ENCODE data around the gene ZYX. TPM values are rescaled to one million over a fixed set of nuclear protein-coding genes. Genes with fewer than 3 reads are reported as not detected.

Gene ZYX
- total and polyA plus RNA-seq, 9 of the 15 experiments (the other 6 are each of a cell fraction or from before 2014, with no cell fraction given), result 1.8 to 130 (median 15.7) TPM

DNA sequence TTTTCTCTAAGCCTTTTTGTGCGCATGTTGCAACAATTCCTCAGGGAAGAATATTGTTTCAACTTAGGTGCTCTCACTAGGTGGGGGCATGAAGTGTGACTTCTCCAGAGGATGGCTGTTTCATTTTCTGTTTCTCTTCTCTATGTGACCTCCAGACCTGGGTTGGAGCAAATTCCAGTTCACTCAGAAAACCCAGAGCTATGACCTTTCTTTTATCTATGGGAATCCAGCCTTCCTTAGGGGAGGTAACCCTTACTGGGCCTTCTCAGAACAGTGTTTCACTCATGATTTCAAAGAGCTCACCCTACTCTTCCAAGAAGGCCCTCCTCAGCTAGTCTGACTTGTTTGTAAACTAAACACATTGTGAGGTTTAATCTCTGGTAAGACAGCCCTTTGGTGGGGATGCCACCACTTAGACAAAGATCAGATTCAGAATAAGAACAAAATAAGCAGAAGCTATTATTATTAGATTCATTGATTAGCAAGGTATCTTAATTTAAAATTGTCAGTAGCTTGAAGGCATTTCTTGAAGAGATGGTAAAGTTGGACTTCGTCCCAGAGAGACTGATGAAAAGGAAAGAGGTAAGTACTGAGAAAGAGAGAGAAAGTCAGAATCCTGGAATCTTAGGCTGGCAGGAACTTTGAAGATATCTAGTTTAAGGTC, 45.5 kb downstream of the ZYX start (continued):
- TF ChIP-seq ETV1 (tag; conservative IDR thresholded peaks at IDR 0.05; ENCODE audit: low read depth) (0 out of 2 replicates have a peak, but pooled peaks have one; percentile 32), C11orf30 (IDR thresholded peaks at IDR 0.05; ENCODE audit: low read depth) (no peak), CBX3 (IDR thresholded peaks at IDR 0.05; ENCODE audit: borderline replicate concordance in 1 of 2, low read length in 2 of 2) (peak in 1 of 2 experiments; percentile 78; a peak in 1 of 3 replicates), ZNF311 (CRISPR knock-in tag; IDR thresholded peaks at IDR 0.05) (no peak), NEUROD1 (IDR thresholded peaks at IDR 0.05; ENCODE audit: borderline replicate concordance, low read depth, low read length, partially characterized antibody) (no peak), BRCA1 (IDR thresholded peaks at IDR 0.05) (no peak), BRCA1 (CRISPR knock-in tag; IDR thresholded peaks at IDR 0.05) (no peak), ARHGAP35 (IDR thresholded peaks at IDR 0.05; ENCODE audit: partially characterized antibody) (no peak), ZNF584 (CRISPR knock-in tag; IDR thresholded peaks at IDR 0.05; ENCODE audit: low read depth) (no peak), MEIS2 (IDR thresholded peaks at IDR 0.05; ENCODE audit: partially characterized antibody) (peak; percentile 87), SIN3A (IDR thresholded peaks at IDR 0.05; ENCODE audit: borderline replicate concordance in 2 of 2, control insufficient read depth in 1 of 2, low read depth in 2 of 2, low read length in 2 of 2) (no peak), MXI1 (IDR thresholded peaks at IDR 0.05; ENCODE audit: low read depth, low read length) (no peak), TCF3 (CRISPR knock-in tag; IDR thresholded peaks at IDR 0.05) (peak; percentile 78), KLF16 (IDR thresholded peaks at IDR 0.05) (no peak)
- TF ChIP-seq, protein P1, sequence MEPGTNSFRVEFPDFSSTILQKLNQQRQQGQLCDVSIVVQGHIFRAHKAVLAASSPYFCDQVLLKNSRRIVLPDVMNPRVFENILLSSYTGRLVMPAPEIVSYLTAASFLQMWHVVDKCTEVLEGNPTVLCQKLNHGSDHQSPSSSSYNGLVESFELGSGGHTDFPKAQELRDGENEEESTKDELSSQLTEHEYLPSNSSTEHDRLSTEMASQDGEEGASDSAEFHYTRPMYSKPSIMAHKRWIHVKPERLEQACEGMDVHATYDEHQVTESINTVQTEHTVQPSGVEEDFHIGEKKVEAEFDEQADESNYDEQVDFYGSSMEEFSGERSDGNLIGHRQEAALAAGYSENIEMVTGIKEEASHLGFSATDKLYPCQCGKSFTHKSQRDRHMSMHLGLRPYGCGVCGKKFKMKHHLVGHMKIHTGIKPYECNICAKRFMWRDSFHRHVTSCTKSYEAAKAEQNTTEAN (CRISPR knock-in tag; IDR thresholded peaks at IDR 0.05), result no peak
- TF ChIP-seq, protein P2, sequence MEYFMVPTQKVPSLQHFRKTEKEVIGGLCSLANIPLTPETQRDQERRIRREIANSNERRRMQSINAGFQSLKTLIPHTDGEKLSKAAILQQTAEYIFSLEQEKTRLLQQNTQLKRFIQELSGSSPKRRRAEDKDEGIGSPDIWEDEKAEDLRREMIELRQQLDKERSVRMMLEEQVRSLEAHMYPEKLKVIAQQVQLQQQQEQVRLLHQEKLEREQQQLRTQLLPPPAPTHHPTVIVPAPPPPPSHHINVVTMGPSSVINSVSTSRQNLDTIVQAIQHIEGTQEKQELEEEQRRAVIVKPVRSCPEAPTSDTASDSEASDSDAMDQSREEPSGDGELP (CRISPR knock-in tag; IDR thresholded peaks at IDR 0.05; ENCODE audit: borderline replicate concordance), result no peak
- TF ChIP-seq, protein P3, sequence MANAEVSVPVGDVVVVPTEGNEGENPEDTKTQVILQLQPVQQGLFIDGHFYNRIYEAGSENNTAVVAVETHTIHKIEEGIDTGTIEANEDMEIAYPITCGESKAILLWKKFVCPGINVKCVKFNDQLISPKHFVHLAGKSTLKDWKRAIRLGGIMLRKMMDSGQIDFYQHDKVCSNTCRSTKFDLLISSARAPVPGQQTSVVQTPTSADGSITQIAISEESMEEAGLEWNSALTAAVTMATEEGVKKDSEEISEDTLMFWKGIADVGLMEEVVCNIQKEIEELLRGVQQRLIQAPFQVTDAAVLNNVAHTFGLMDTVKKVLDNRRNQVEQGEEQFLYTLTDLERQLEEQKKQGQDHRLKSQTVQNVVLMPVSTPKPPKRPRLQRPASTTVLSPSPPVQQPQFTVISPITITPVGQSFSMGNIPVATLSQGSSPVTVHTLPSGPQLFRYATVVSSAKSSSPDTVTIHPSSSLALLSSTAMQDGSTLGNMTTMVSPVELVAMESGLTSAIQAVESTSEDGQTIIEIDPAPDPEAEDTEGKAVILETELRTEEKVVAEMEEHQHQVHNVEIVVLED (CRISPR knock-in tag; IDR thresholded peaks at IDR 0.05), result no peak
- TF ChIP-seq, protein P4, sequence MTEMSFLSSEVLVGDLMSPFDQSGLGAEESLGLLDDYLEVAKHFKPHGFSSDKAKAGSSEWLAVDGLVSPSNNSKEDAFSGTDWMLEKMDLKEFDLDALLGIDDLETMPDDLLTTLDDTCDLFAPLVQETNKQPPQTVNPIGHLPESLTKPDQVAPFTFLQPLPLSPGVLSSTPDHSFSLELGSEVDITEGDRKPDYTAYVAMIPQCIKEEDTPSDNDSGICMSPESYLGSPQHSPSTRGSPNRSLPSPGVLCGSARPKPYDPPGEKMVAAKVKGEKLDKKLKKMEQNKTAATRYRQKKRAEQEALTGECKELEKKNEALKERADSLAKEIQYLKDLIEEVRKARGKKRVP (CRISPR knock-in tag; IDR thresholded peaks at IDR 0.05), result no peak
- TF ChIP-seq, protein P5, sequence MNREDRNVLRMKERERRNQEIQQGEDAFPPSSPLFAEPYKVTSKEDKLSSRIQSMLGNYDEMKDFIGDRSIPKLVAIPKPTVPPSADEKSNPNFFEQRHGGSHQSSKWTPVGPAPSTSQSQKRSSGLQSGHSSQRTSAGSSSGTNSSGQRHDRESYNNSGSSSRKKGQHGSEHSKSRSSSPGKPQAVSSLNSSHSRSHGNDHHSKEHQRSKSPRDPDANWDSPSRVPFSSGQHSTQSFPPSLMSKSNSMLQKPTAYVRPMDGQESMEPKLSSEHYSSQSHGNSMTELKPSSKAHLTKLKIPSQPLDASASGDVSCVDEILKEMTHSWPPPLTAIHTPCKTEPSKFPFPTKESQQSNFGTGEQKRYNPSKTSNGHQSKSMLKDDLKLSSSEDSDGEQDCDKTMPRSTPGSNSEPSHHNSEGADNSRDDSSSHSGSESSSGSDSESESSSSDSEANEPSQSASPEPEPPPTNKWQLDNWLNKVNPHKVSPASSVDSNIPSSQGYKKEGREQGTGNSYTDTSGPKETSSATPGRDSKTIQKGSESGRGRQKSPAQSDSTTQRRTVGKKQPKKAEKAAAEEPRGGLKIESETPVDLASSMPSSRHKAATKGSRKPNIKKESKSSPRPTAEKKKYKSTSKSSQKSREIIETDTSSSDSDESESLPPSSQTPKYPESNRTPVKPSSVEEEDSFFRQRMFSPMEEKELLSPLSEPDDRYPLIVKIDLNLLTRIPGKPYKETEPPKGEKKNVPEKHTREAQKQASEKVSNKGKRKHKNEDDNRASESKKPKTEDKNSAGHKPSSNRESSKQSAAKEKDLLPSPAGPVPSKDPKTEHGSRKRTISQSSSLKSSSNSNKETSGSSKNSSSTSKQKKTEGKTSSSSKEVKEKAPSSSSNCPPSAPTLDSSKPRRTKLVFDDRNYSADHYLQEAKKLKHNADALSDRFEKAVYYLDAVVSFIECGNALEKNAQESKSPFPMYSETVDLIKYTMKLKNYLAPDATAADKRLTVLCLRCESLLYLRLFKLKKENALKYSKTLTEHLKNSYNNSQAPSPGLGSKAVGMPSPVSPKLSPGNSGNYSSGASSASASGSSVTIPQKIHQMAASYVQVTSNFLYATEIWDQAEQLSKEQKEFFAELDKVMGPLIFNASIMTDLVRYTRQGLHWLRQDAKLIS (CRISPR knock-in tag; IDR thresholded peaks at IDR 0.05), result no peak

Measured in K562 (cell line).